ENCODE data around the gene PIGR.

DNA sequence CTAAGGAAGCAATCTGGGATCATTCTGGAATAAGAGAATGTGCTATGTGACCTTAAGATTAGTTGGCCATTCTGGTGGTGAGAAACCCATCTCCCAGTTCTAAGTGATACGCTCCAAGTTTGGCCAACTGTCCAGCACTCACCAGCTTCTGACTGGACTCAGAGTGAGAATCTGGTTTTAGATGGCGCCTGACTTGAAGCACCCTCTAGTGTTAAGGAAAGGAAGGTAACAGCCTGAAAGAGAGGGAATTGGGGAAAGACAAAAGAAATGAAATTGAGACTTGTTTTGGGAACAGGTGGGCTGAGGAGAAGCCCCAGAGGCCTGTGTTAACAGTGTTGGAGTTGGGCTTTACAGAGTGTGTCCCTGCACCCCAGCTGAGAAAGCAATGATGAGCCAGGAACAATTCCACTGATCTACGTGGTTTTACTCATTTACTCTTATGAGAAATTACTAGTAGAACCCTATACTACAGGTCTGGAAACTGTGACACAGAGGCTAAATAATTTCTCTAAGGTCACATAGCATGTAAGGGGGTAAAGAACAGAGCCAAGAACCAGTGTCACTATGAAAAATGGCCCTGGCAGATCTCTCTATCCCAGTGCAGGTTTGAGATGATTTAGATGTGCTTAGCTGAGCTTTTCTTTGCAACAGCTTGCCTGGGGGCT lies 33.2 kb upstream of the PIGR start:
- TF ChIP-seq EZH2 (IDR thresholded peaks at IDR 0.05; ENCODE audit: borderline replicate concordance, control insufficient read depth, low read depth, low read length): no peak
- TF ChIP-seq MXI1 (IDR thresholded peaks at IDR 0.05; ENCODE audit: low read depth, low read length): no peak
- TF ChIP-seq, protein P1, sequence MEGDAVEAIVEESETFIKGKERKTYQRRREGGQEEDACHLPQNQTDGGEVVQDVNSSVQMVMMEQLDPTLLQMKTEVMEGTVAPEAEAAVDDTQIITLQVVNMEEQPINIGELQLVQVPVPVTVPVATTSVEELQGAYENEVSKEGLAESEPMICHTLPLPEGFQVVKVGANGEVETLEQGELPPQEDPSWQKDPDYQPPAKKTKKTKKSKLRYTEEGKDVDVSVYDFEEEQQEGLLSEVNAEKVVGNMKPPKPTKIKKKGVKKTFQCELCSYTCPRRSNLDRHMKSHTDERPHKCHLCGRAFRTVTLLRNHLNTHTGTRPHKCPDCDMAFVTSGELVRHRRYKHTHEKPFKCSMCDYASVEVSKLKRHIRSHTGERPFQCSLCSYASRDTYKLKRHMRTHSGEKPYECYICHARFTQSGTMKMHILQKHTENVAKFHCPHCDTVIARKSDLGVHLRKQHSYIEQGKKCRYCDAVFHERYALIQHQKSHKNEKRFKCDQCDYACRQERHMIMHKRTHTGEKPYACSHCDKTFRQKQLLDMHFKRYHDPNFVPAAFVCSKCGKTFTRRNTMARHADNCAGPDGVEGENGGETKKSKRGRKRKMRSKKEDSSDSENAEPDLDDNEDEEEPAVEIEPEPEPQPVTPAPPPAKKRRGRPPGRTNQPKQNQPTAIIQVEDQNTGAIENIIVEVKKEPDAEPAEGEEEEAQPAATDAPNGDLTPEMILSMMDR (IDR thresholded peaks at IDR 0.05 in 2 of 3, conservative IDR thresholded peaks at IDR 0.05 in 1 of 3; ENCODE audit: control insufficient read depth in 2 of 3, extremely low read depth in 1 of 3, insufficient read depth in 1 of 3, low read depth in 3 of 3, low read length in 3 of 3): peak; percentile 62 to 70 (median 66); a peak in 5 of 6 replicates
